GM12864 (cell line): ENCODE data around the gene AMT.

ENCODE experiments used
- DNase-seq: peaks from one replicate; pipeline ENCODE4 v3.0.0-alpha.2; 2011; ENCODE audit warnings: low read depth
- H3K4me3 ChIP-seq: 2 replicates; pipeline ENCODE4 v1.5.1; 2011; ENCODE audit warnings: mild to moderate bottlenecking, low read depth, low read length, control low read depth
- TF ChIP-seq, protein P1 (sequence below): IDR thresholded peaks from 2 replicates; pipeline ENCODE4 v1.5.1; 2011; ENCODE audit warnings: low read depth, mild to moderate bottlenecking, moderate library complexity, low read length, control low read depth, inconsistent platforms; ENCODE audit errors: missing control alignments

AMT gene

DNA sequence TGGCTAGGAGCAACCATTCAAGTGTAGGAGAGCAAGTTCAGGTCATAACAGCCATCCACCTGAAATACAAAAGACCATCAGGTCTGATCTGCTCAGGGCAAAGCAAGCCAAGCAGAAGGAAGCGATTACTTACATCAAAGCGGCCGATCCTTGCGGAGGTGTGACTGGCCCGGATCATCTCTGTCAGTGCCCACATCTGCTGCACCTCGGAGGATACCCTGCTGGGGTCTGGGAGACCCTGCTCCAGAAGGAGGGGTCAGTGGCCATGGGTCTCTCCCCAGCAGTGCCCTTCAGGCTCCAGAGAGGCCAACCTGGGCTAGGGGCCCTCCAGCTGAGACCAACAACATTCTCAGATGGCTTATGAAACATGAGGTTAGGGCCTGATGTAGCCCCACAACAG lies 2.5 kb upstream of the AMT start:
- no peak for DNase-seq
- H3K4me3 ChIP-seq: no peak overlapping the region
- TF ChIP-seq, protein P1, sequence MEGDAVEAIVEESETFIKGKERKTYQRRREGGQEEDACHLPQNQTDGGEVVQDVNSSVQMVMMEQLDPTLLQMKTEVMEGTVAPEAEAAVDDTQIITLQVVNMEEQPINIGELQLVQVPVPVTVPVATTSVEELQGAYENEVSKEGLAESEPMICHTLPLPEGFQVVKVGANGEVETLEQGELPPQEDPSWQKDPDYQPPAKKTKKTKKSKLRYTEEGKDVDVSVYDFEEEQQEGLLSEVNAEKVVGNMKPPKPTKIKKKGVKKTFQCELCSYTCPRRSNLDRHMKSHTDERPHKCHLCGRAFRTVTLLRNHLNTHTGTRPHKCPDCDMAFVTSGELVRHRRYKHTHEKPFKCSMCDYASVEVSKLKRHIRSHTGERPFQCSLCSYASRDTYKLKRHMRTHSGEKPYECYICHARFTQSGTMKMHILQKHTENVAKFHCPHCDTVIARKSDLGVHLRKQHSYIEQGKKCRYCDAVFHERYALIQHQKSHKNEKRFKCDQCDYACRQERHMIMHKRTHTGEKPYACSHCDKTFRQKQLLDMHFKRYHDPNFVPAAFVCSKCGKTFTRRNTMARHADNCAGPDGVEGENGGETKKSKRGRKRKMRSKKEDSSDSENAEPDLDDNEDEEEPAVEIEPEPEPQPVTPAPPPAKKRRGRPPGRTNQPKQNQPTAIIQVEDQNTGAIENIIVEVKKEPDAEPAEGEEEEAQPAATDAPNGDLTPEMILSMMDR: no peak

DNA sequence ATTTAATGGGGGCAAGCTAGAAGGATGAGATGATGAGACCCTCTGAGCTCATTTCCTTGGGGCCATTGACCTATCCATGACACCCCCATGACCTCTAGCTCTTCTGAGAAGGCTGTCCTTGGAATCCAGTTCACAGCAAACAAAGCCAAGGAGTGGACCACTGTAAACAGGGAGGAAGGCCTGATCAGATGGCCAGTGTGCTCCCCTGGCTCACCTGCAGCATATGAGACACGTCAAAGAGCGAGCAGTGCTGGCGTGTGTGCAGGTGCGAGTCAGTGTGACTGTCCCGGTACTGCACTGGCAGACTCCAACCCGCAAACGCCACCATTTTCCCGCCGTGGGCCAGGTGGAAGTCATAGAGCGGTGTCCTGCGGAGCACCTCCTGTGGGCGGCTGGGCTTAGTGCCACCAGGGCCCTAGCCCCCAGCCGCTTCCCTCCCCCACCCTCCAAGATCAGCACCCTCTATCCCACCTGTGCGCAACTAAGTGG lies 339 bp downstream of the AMT start:
- no peak for DNase-seq
- H3K4me3 ChIP-seq: no peak overlapping the region
- TF ChIP-seq, protein P1: no peak

DNA sequence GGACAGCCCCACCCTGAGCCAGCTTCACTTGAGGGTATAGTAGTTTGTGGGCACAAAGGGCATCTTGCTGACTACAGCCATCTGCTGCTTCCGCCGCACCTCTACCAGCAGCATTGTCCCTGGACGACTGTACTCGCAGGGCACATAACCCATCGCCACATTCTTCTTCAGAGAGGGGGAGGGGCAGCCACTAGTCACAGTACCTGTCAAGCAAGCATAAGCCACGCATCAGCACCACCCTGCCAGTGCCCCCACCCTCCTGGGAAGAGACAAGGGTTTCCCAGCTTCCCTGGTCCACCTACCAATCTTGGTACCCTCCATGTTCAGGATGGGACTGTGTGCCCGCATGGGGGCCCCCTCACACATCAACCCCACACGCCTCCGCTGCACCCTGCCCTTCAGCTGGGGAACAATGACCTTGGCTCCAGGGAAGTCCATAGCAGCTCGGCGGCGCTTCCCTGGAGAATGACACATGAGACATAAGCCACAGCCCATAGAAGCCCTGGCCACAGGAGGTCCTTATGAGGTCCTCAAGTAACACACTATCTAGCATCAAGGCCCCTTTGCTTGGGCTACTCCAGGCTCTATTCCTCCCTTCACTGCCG lies 4.7 kb downstream of the AMT start:
- no peak overlapping the region for H3K4me3 ChIP-seq
- TF ChIP-seq, protein P1: no peak
- DNase-seq: no peak

DNA sequence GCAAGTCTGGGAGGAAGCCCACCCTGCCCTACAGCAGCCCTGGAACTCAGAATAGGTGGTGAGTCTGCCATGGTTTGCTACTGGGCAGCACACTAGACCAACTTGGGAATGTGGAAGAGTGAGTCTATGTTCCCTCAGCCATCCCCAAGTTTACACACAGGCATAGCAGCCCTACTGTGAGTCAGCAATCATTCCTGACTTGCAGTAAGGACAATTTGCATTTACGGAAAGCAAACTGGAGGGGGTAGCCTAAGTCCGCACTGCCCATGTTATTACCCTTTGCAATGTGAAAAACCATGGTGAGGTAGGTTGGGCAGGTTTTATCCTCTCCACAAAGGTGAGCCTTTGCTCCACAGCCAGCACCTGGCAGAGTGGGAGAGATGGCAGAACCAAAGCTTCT lies 5.4 kb downstream of the AMT start:
- H3K4me3 ChIP-seq: no peak overlapping the region
- DNase-seq: no peak
- TF ChIP-seq, protein P1: no peak

DNA sequence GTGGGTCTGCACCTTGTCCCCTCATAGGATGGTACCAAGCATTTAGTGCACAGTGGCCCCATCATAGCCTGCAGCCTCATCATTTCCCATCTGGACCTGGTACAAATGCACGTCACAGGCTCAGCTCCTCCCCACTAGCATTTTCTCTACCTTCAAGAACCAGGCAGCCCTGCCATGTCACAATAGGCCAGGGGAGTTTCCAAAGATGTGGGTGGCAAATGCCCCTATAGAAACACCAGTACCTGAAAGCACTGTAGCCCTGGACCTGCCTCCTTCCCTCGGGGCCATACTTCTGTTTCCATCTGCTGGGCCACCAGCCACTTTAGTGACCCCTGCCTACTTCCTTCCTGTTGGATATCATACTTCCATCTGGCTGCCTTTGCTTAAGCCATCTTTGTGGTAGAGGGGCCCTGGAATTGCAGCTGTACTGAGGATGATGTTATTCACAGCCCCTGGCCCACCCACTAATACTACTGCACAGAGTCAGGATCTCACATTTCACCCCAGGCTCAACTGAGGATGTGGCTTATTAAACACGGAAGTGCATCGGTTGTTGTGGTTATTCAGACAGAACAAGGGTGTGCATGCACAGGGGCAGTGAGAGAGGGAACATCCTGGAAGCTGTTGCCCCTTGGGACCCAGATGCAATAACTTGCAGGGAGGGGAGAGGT lies 6.2 kb downstream of the AMT start:
- TF ChIP-seq, protein P1: no peak
- no peak overlapping the region for H3K4me3 ChIP-seq
- DNase-seq: no peak

DNA sequence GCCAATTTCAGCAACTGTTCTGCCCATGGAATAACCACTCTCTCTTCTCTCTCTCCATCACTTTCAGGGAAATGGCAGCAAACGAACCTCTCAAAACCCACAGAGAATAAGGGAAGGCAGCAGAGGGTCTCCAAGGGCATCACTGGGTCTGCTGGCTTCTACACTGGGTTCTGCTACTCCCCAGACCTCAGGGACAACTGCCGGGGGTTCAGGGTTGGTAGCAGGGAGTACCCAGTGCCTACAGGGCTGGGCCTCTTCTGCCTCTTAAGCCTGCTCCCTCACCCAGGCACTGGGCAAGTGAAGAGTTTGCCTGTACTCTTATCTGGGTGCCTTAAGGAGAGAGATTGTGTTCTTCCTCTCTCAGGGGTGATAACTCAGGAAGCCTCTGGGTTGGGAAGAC lies 7.5 kb downstream of the AMT start:
- H3K4me3 ChIP-seq: no peak overlapping the region
- DNase-seq: no peak
- TF ChIP-seq, protein P1: no peak

DNA sequence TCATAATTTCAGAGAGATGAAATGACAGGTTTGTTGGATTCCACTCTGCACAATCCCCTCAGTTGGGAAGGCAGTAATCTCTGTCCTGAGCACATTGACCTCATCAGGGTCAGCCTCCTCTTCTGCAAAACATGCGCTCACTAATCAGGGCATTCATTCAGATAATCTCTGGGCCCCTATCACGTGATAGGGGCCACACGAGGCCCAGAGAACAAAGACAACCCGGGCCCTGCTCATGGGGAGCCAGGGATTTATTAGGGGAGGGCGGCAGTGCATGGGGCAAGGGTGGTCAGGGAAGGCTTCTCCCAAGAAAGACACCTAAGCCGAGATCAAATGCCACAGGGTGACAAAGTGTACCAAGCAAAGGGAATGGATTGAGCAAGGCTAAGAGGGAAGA lies 8.9 kb downstream of the AMT start:
- H3K4me3 ChIP-seq: peak overlapping the region; percentile 77

More for the DNA sequence above, 8.9 kb downstream of the AMT start:
- DNase-seq: no peak
- TF ChIP-seq, protein P1: no peak
